CD1c-positive myeloid dendritic cell (primary cell): Measurements from ENCODE around the gene UBE2H.

Experiments used
- DNase-seq: peaks from one replicate; pipeline ENCODE4 v3.0.0-alpha.2; 2016; ENCODE audit errors: extremely low spot score

Gene UBE2H

DNA sequence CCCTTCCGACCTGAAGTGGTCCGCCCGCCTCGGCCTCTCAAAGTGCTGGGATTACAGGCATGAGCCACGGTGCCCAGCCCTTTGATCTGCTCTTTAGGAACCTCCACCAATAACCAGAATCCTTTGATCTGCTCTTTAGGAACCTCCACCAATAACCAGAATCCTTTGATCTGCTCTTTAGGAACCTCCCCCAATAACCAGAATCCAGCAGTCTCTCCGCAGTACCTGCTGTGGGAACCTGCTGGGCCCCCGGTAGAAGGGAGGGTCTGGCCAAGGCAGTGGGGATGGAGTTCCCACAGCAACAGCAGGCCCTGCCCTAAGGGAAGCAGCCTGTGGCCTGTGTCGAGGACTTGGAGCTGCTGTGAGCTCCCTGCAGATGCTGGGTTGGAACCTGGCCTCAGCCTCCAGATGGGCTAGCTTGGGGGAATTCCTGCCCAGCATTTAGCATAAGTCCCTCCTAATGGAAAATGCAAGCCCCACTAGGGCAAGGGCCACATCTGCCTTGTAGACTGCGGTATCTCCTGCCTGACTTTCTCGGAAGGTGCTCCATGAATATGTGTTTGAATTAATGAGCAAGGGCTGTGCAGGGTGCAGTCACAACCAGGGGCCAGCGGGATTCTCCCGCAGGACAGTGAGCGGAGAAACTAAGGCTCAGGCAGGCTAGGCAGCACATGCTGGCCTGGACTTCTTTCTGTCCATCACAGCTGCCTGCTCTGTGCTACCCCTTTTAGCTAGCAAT, 165.8 kb downstream of the UBE2H start:
- no peak for DNase-seq

GRCh38 chr7:129785685-129786514, 166.9 kb downstream of the UBE2H start:
- DNase-seq: no peak

DNA sequence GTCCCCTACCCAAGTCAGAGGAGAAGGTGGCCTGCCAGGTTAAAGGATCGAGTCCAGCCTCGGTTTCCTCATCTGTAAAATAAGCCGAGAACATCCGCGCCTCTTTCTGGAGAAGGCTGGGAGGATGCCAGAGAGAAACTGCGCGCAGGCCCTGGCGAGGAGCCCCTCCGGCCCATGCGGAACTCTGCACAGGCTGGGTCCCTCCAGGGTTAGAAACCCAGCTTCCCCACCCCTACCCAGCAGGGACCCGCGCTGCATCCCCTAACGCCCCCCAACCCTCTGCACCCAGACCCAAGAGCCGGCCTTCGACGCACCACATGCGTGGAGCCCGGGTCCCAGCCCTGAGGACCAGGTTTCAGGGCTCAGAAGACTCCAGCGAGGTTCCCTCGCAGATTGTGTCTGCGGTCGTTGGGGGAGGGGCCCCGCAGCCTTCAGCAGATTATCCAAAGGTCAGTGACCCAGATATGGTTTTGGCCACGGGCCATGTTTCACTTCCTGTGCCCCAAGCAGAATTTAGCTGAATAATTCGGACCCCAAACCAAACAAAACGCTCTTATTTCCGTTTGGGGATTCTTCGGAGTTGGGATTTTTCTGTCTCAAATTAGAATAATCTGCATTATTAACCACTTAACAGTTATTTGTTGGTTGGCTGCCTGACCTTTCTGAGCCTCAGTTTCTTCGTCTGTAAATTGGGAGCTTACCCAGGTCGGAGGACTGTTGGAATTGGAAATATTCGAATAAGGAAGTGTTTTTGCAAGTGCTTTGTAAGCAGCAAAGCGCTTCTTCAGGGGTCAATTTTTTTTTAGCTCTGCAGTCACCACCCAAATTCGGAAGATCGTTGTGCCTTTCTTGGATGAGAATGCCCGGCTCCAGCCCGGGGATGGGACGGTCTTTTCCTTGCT, 167.7 kb downstream of the UBE2H start:
- peak; percentile 79 for DNase-seq

DNA sequence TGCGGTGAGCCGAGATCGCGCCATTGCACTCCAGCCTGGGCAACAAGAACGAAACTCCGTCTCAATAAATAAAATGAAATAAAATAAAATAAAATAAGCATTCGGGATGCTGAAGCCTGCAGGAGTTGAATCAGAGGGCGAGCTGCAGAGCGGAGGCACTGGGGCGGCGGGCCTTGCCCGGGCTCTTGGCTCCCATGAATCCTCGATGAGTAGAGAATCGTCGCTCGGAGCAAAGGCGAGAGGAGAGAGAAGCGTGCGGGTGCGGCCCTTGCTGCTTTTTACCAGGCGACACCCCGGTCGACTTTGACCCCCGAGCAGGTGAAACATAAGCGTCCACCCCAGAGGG, 168.3 kb downstream of the UBE2H start:
- DNase-seq: no peak

DNA sequence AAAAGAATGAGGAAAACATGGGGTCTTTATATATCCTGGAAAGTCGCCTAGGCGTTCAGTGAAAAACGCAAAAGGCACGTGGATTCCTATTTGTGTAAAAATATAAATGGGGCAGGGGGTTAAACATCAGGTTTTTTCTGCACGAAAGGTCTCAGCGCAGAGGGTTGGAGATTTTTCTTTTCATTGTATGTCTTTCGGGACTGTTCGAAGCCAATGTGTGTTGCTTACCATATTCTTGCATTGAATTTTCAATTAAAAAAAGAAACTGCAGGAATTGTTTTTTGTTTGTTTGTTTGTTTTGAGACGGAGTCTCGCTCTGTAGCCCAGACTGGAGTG, 169.2 kb downstream of the UBE2H start:
- no peak for DNase-seq

DNA sequence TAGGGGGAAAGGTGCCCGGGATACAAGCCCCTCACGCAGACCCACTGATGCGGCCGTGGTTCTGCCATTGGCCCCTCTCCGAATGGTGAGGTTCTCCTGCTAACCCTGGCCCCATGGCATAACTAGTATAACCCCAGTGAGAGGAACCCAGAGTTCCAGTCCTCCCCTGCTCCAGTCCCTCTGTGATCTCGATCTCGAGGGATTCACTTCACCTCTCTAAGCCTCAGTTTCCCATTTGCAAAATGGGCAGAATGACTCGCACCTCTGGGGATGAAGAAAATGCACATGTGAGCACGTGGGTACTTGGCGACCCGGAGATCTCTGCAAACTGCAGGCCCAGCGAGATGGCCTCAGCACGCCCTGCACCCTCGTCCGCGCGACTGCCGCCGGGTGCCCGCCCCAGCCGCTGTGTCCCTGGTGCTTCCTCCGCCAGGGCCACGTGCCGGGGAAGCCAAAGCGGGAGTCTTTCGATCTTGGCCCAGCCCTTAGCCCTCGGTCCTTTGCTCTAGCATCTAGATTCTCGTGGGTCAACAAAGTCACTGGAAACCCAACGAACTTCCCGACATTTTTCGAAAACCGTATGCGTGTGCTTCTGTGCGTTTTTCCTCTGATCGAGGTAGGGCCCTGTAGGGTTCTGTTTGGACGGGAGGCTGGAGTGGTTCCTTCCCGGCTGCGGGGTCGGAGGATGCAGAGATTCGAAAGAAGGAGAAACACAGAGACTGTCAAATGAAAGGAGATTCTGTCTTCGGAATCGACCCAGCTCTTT, 169.8 kb downstream of the UBE2H start:
- DNase-seq: peak; percentile 15

DNA sequence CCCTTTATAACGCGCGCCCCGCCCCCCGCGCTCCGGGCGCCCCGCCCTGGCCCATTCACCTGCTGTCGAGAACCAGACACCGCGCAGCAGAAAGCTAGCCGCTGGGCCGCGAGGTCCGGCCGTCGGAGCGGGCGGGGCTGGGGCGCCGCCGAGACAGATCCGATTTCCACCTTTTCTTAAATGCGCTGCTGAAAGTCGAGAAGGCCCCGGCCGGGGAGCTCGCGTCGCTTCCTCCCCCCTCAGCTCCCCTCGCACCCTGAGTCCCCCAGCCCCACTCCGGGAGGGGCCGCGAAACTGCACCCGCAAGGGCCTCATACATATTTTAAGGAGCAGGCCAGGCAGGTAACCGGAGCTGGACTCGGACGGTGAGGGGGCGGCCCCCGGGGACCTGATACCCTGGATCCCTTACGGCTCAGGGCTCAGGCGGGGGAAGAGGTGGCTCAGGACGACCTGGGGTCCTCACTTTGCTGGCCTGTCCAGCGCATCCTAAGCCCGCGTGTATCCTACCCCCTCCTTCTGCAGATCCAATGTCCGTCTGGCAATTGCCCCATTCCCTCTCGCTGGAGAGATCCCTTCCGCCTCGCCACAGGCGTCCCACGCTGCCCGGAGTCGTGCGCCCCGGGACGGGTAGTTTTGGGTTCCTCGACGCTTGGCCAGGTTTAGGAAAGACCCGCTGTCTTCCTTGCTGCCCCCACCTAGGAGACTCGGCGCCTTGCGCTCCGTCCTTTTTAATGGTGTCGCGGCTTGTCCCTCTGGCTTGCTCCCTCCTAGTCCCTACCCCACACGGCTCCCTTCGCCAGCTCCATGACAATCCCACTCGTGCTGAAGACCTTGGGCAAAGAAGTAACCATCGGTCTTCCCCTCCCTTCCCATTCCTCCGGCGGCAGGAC, 170.6 kb downstream of the UBE2H start:
- no peak for DNase-seq

GRCh38 chr7:129780974-129781927, 171.5 kb downstream of the UBE2H start:
- DNase-seq: no peak
